Psoas muscle (tissue), 8 donors: ENCODE data around the gene BMP5. TPM values are rescaled to one million over a fixed set of nuclear protein-coding genes. Genes with fewer than 3 reads are reported as not detected.

Source experiments
- ATAC-seq, 4 donors: fragments of 200-7000 bp; cut with Tn5 transposase; one replicate each; pipeline ENCODE4 v1.9.1; 2020; ENCODE audit warnings: moderate library complexity in 3 of 4, mild to moderate bottlenecking in 2 of 4
- DNase-seq, 2 donors: peaks; one replicate each; pipeline ENCODE4 v3.0.0-alpha.2; 2020
- H3K27ac ChIP-seq: fragments of 200-600 bp; one replicate; pipeline ENCODE4 v1.8.0; 2022
- H3K27me3 ChIP-seq, 3 donors: fragments of 200-600 bp in 1 of 3; one replicate each; pipeline versions ENCODE4 v1.6.1 to v1.8.0; 2013 to 2022; ENCODE audit warnings: low read length in 2 of 3, mild to moderate bottlenecking in 2 of 3, moderate library complexity in 1 of 3; ENCODE audit not compliant: insufficient read depth in 3 of 3
- H3K36me3 ChIP-seq, 2 donors: fragments of 200-600 bp in 1 of 2; one replicate each; pipeline versions ENCODE4 v1.6.1 to v1.8.0; 2013 to 2022; ENCODE audit warnings: low read depth in 1 of 2, mild to moderate bottlenecking in 1 of 2, moderate library complexity in 1 of 2; ENCODE audit not compliant: insufficient read depth in 1 of 2
- H3K4me1 ChIP-seq: fragments of 200-600 bp; one replicate; pipeline ENCODE4 v1.8.0; 2022
- H3K4me3 ChIP-seq: fragments of 200-600 bp; one replicate; pipeline ENCODE4 v1.8.0; 2022; ENCODE audit warnings: mild to moderate bottlenecking
- H3K9me3 ChIP-seq: fragments of 200-600 bp; one replicate; pipeline ENCODE4 v1.8.0; 2022
- WGBS, 3 donors: extraction: QIAGEN DNeasy Blood & Tissue Kit; methylation state at CpG; one replicate each; pipeline versions ENCODE4 v1.1.6 to v1.1.7; 2013; 5-methylcytosine and 5-hydroxymethylcytosine counted together
- intact Hi-C, 2 donors: fragments of 100-400 bp; cut with DNase I; formaldehyde crosslinking; loops; one replicate each; pipeline versions ENCODE4 v1.11.0 to v1.14.2; 2022
- polyA plus RNA-seq, 3 donors: library from polyadenylated mRNA; stranded (reverse); fragments of 200-250 nt; gene quantifications; one replicate each; pipeline ENCODE4 v1.2.3, GENCODE V29; 2013
- total RNA-seq, 4 donors: library from RNA; stranded (reverse); fragmentation: NEBNext Ultra II Directional in 2 of 4; extraction: Animal tissue kit (Norgen Biotek cat#: 25700) in 2 of 4; gene quantifications; one replicate each; pipeline versions ENCODE4 v1.2.1 to v1.2.4, GENCODE V29; 2021 to 2023
- TF ChIP-seq, protein P1 (sequence below): fragments of 200-600 bp; IDR thresholded peaks from one replicate; pipeline ENCODE4 v1.8.0; 2022; ENCODE audit warnings: antibody characterized with exemption
- donor health status: healthy with polysubstance abuse.
- donor health status: DM: no; HTN: no; CAD: no; lungs with moderate emphysema.
- donor health status: Bipolar disorder and iron deficiency.
- donor health status: healthy.
- donor health status: DM: yes; HTN: yes; CAD: no.
- donor health status: DM: no; HTN: no; CAD: no.
- donor health status: DM: no; HTN: no; CAD: no.
- donor health status: DM: yes; HTN: yes; CAD: no.

The BMP5 gene
- total and polyA plus RNA-seq, 7 donors = 0.76 to 3.5 (median 1.5) TPM

GRCh38 chr6:55777469-55777868 lies 97.9 kb downstream of the BMP5 start:
- H3K36me3 ChIP-seq = no peaks in the 10 kb centered on the region
- TF ChIP-seq, protein P1, sequence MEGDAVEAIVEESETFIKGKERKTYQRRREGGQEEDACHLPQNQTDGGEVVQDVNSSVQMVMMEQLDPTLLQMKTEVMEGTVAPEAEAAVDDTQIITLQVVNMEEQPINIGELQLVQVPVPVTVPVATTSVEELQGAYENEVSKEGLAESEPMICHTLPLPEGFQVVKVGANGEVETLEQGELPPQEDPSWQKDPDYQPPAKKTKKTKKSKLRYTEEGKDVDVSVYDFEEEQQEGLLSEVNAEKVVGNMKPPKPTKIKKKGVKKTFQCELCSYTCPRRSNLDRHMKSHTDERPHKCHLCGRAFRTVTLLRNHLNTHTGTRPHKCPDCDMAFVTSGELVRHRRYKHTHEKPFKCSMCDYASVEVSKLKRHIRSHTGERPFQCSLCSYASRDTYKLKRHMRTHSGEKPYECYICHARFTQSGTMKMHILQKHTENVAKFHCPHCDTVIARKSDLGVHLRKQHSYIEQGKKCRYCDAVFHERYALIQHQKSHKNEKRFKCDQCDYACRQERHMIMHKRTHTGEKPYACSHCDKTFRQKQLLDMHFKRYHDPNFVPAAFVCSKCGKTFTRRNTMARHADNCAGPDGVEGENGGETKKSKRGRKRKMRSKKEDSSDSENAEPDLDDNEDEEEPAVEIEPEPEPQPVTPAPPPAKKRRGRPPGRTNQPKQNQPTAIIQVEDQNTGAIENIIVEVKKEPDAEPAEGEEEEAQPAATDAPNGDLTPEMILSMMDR = no peak
- intact Hi-C loops = no loop called here
- 95 to 100% (median 95%) methylated on average over 1 of the region's 1 CpG for WGBS, 3 donors
- H3K27me3 ChIP-seq = no peaks in the 10 kb centered on the region
- ATAC-seq (no peak), DNase-seq (no peak)
- no peak overlapping the region for H3K4me3 ChIP-seq
- no peaks in the 10 kb centered on the region for H3K4me1 ChIP-seq
- no peak overlapping the region for H3K27ac ChIP-seq
- H3K9me3 ChIP-seq = no peaks in the 10 kb centered on the region

DNA sequence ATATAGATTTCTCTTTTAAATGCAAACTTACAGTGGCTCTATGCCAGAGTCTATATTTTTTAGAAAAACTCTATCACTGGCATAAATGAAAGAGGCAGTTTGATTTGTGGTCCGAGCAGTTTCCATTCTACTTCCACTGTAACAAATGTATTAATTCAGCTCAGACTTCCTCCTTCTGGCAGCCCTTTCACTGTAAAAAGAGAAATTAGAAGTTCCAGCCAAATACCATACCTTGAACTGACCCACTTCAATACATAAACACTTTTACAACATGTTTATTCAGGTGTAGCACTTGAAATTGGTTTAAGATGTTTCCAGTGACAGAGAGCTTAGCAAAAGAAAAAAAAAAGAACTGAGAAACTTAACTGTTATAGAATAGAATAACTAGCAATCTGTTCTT lies 99.3 kb downstream of the BMP5 start:
- H3K36me3 ChIP-seq = no peaks in the 10 kb centered on the region
- no peaks in the 10 kb centered on the region for H3K9me3 ChIP-seq
- WGBS, 3 donors = 28 to 36% (median 34%) methylated on average over 1 of the region's 1 CpG
- H3K4me3 ChIP-seq = no peak overlapping the region
- intact Hi-C loops = no loop called here
- no peaks in the 10 kb centered on the region for H3K4me1 ChIP-seq
- TF ChIP-seq, protein P1 = no peak
- no peak for ATAC-seq
- H3K27ac ChIP-seq = no peak overlapping the region
- no peak for DNase-seq
- no peaks in the 10 kb centered on the region for H3K27me3 ChIP-seq

DNA sequence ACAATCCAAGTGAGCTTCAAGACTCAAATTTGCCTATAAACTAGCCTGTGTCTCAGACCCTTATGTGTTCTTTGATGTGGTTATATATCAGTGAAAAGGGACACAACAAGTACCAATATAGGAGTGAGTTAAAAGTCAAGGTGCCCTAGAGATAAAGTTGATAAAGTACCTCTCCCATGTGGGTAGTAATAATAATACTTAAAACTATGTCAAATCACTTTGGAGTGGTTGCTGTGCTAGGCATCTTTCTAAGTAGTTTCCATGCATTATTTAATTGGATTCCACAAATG lies 100.4 kb downstream of the BMP5 start:
- Histone ChIP-seq H3K36me3 (no peaks in the 10 kb centered on the region), H3K9me3 (no peaks in the 10 kb centered on the region), H3K27ac (no peak overlapping the region), H3K27me3 (no peaks in the 10 kb centered on the region), H3K4me1 (no peaks in the 10 kb centered on the region), H3K4me3 (no peak overlapping the region)
- DNase-seq = no peak
- no peak for ATAC-seq
- intact Hi-C loops = no loop called here
- TF ChIP-seq, protein P1 = no peak

DNA sequence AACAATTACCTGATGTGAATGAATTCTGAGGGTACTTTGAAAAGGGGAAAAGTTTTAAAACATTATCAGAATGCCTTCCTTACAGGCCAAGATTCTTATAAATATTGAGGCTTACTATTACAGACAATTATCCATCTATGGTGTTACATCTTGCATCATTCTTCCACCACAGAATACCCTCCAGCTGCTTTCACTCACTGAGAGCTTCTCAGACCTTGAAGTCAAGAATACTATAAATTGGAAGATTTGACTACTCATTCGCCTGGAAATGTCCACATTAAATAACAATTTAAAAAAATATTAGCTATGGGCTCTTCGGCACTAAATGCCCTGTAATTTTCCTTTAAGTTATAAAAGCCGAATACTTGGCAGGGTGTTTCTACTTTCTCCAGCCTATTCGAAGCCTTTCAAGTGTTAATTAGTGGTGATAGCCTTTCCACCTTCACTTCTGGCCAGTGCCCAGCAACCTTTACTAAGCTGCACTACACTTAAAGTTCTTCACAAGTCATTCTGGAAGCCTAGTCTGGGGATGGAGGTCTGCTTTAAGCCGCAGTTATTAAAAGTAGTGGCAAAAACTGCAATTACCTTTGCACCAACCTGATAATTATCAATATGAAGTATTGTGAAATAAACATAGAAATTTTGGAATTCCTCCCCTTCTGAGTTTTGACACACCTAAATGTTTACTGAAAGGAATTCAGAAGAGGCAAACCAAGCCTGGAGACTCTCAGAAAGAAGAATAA lies 100.9 kb downstream of the BMP5 start:
- DNase-seq (no peak), ATAC-seq (no peak)
- Histone ChIP-seq H3K36me3 (no peaks in the 10 kb centered on the region), H3K4me1 (no peaks in the 10 kb centered on the region), H3K9me3 (no peaks in the 10 kb centered on the region), H3K27me3 (no peaks in the 10 kb centered on the region), H3K27ac (no peak overlapping the region), H3K4me3 (no peak overlapping the region)
- 63 to 68% (median 67%) methylated on average over 5 of the region's 5 CpGs for WGBS, 3 donors
- TF ChIP-seq, protein P1 = no peak
- intact Hi-C loops = no loop called here

DNA sequence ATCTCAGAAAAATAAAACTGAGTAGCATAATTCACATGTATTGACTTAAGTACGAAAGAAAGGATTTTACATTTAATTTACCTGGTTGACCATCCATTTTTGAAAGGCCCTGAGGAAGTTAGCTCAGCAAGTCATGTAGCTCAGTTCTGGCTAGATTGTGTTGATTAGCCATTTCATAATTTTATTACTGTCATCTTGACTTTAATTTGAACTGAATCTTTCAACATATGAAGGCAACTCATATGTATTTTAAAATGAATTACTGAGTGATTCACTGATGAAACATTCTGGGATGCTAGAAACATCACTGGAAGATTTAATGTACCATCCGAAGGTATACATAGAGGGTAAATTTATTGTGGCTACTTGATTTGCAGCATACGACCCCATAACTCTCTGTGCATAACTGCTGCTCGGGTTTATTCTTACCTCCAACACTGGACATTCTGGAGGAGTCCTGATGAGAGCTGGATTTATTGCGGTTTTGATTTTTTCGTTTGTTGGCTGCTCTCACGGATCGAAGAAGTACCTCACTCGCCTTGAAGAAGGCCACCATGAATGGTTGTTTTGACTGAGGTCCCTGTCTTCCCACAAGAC lies 101.7 kb downstream of the BMP5 start:
- Histone ChIP-seq H3K9me3 (no peaks in the 10 kb centered on the region), H3K4me3 (no peak overlapping the region), H3K36me3 (no peaks in the 10 kb centered on the region), H3K27me3 (no peaks in the 10 kb centered on the region), H3K27ac (no peak overlapping the region), H3K4me1 (no peaks in the 10 kb centered on the region)
- intact Hi-C loops = no loop called here
- ATAC-seq (no peak), DNase-seq (no peak)
- TF ChIP-seq, protein P1 = no peak
- 80 to 85% (median 84%) methylated on average over 9 of the region's 9 CpGs for WGBS, 3 donors
